OCI-LY1 (cell line): ENCODE data around the gene CHRNB1.

ENCODE experiments used
- H2AFZ ChIP-seq: fragments of 200-600 bp; sonication (generic), shearing (Covaris generic); 2 replicates; pipeline ENCODE4 v1.6.0; 2014; ENCODE audit warnings: antibody characterized with exemption, mild to moderate bottlenecking, low read length
- H3F3A ChIP-seq: fragments of 200-600 bp; sonication (generic), shearing (Covaris generic); 2 replicates; pipeline ENCODE4 v1.6.0; 2014; ENCODE audit warnings: mild to moderate bottlenecking, antibody characterized with exemption, low read length, moderate library complexity; ENCODE audit not compliant: insufficient read depth
- H3K27ac ChIP-seq: fragments of 200-600 bp; sonication (generic); 2 replicates; pipeline ENCODE4 v1.5.1; 2014; ENCODE audit warnings: low read length, mixed run types, mild to moderate bottlenecking, low read depth; ENCODE audit not compliant: poor library complexity, severe bottlenecking
- H3K27me3 ChIP-seq: fragments of 200-600 bp; sonication (generic); 2 replicates; pipeline ENCODE4 v1.6.0; 2014; ENCODE audit warnings: antibody characterized with exemption, mild to moderate bottlenecking, low read length, moderate library complexity; ENCODE audit not compliant: insufficient read depth
- H3K36me3 ChIP-seq: fragments of 200-600 bp; sonication (generic); 2 replicates; pipeline ENCODE4 v1.6.1; 2014; ENCODE audit warnings: mild to moderate bottlenecking, antibody characterized with exemption, low read length, moderate library complexity, mixed read lengths; ENCODE audit not compliant: insufficient read depth
- H3K4me1 ChIP-seq: fragments of 200-600 bp; sonication (generic); 2 replicates; pipeline ENCODE4 v1.5.1; 2014; ENCODE audit warnings: mild to moderate bottlenecking, low read length, moderate library complexity; ENCODE audit not compliant: insufficient read depth, severe bottlenecking
- H3K4me2 ChIP-seq: fragments of 200-600 bp; sonication (generic), shearing (Covaris generic); 2 replicates; pipeline ENCODE4 v1.6.1; 2014; ENCODE audit warnings: low read length
- H3K4me3 ChIP-seq: fragments of 200-600 bp; sonication (generic); 2 replicates; pipeline ENCODE4 v1.5.1; 2014; ENCODE audit warnings: low read length, low read depth, mild to moderate bottlenecking, mixed read lengths; ENCODE audit not compliant: poor library complexity, severe bottlenecking
- H3K79me2 ChIP-seq: fragments of 200-600 bp; shearing (Covaris generic); 2 replicates; pipeline ENCODE4 v1.6.1; 2016; ENCODE audit warnings: mixed run types, low read length, mixed read lengths; ENCODE audit not compliant: insufficient read depth
- H3K9ac ChIP-seq: fragments of 200-600 bp; sonication (generic), shearing (Covaris generic); 2 replicates; pipeline ENCODE4 v1.6.1; 2014; ENCODE audit warnings: mild to moderate bottlenecking, low read length, mixed read lengths
- H3K9me2 ChIP-seq: fragments of 200-600 bp; sonication (generic), shearing (Covaris generic); 2 replicates; pipeline ENCODE4 v1.6.1; 2014; ENCODE audit warnings: low read depth, mild to moderate bottlenecking, low read length, mixed read lengths
- H3K9me3 ChIP-seq: fragments of 200-600 bp; shearing (Covaris generic); 2 replicates; pipeline ENCODE4 v1.6.1; 2014; ENCODE audit warnings: low read length, mixed read lengths
- H4K20me1 ChIP-seq: fragments of 200-600 bp; sonication (generic), shearing (Covaris generic); 2 replicates; pipeline ENCODE4 v1.6.0; 2016; ENCODE audit warnings: mild to moderate bottlenecking, low read length; ENCODE audit not compliant: insufficient read depth
- CTCF ChIP-seq: fragments of 200-600 bp; sonication (generic), shearing (Covaris generic); IDR thresholded peaks from 2 replicates; pipeline ENCODE4 v1.5.1; 2017; ENCODE audit warnings: mild to moderate bottlenecking, antibody characterized with exemption, low read length, moderate library complexity, mixed read lengths
- EZH2 ChIP-seq: fragments of 200-600 bp; sonication (generic), shearing (Covaris generic); IDR thresholded peaks from 2 replicates; pipeline ENCODE4 v1.8.0; 2017; ENCODE audit warnings: borderline replicate concordance, mixed run types, mild to moderate bottlenecking, antibody characterized with exemption, low read length, moderate library complexity, mixed read lengths

The CHRNB1 gene

GRCh38 chr17:7460850-7461660, 16.2 kb downstream of the CHRNB1 start:
- H4K20me1 ChIP-seq: no peaks in the 10 kb centered on the region
- no peak overlapping the region for H2AFZ ChIP-seq
- H3K4me1 ChIP-seq: peaks cover 15% of the 10 kb centered on the region
- no peaks in the 10 kb centered on the region for H3K9me2 ChIP-seq
- H3K4me2 ChIP-seq: no peak overlapping the region
- no peak overlapping the region for H3K9ac ChIP-seq
- peaks cover 31% of the 10 kb centered on the region for H3K36me3 ChIP-seq
- TF ChIP-seq CTCF (no peak), EZH2 (no peak)
- H3K9me3 ChIP-seq: no peaks in the 10 kb centered on the region
- H3K27me3 ChIP-seq: no peaks in the 10 kb centered on the region
- H3K4me3 ChIP-seq: no peak overlapping the region
- no peaks in the 10 kb centered on the region for H3K79me2 ChIP-seq
- no peak overlapping the region for H3K27ac ChIP-seq
- H3F3A ChIP-seq: no peaks in the 10 kb centered on the region

GRCh38 chr17:7462474-7463371, 17.9 kb downstream of the CHRNB1 start:
- TF ChIP-seq CTCF (no peak), EZH2 (no peak)
- H3K4me3 ChIP-seq: no peak overlapping the region
- H3K9ac ChIP-seq: no peak overlapping the region
- H4K20me1 ChIP-seq: no peaks in the 10 kb centered on the region
- peaks cover 37% of the 10 kb centered on the region for H3K36me3 ChIP-seq
- H3F3A ChIP-seq: no peaks in the 10 kb centered on the region
- H3K9me3 ChIP-seq: no peaks in the 10 kb centered on the region
- H3K9me2 ChIP-seq: no peaks in the 10 kb centered on the region
- H2AFZ ChIP-seq: no peak overlapping the region
- H3K27me3 ChIP-seq: no peaks in the 10 kb centered on the region
- H3K4me2 ChIP-seq: no peak overlapping the region
- H3K27ac ChIP-seq: no peak overlapping the region
- no peaks in the 10 kb centered on the region for H3K79me2 ChIP-seq
- peaks cover 14% of the 10 kb centered on the region for H3K4me1 ChIP-seq

- H3K27me3 ChIP-seq: no peaks in the 10 kb centered on the region
- H2AFZ ChIP-seq: no peak overlapping the region
- no peak overlapping the region for H3K27ac ChIP-seq
- H3K9ac ChIP-seq: no peak overlapping the region
- H3K4me1 ChIP-seq: peaks cover 20% of the 10 kb centered on the region
- no peaks in the 10 kb centered on the region for H3K9me2 ChIP-seq
- no peak overlapping the region for H3K4me2 ChIP-seq
- H3K36me3 ChIP-seq: peaks cover 37% of the 10 kb centered on the region
- no peak overlapping the region for H3K4me3 ChIP-seq
- no peaks in the 10 kb centered on the region for H4K20me1 ChIP-seq
- no peaks in the 10 kb centered on the region for H3F3A ChIP-seq
- no peaks in the 10 kb centered on the region for H3K9me3 ChIP-seq
- no peaks in the 10 kb centered on the region for H3K79me2 ChIP-seq
- TF ChIP-seq CTCF: no peak
- TF ChIP-seq EZH2: no peak
These were observed 18.5 kb downstream of the CHRNB1 start for GRCh38 chr17:7463372-7463846.
